Measurements from ENCODE around the gene CHAC1.

Gene CHAC1

GRCh38 chr15:40991355-40991754, 38.1 kb downstream of the CHAC1 start:
- DNase-seq = no peak

- no peak for DNase-seq
Observed at GRCh38 chr15:40992241-40992741, 39.0 kb downstream of the CHAC1 start.

- no peak for DNase-seq
Observed at GRCh38 chr15:40992825-40993224, 39.6 kb downstream of the CHAC1 start.

- DNase-seq = no peak
Observed at GRCh38 chr15:40995656-40996055, 42.4 kb downstream of the CHAC1 start.

GRCh38 chr15:40999190-40999589, 45.9 kb downstream of the CHAC1 start:
- no peak for DNase-seq

GRCh38 chr15:41001524-41002214, 48.4 kb downstream of the CHAC1 start:
- DNase-seq = no peak

GRCh38 chr15:41004490-41004889, 51.2 kb downstream of the CHAC1 start:
- peak; percentile 23 for DNase-seq

All from NCI-H774 (cell line).